Measurements from ENCODE around the gene MANSC1.

DNA sequence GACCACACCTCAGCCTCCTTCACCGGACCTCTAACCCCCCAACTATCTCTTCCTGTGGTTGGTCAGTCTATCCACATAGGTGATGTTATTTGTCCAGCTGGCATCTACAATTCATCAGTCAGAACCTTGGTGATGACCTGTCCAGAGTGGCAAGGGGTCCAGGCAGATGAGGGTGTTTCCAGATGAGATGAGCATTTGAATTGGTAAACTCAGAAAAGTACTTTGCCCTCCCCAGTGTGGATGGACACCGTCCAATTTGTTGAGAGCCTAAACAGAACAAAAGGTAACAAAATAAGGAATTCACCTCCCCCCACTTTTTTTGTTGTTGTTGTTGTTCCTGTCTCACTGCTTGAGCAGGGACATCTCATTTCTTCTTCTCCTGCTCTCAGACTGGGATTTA, 48.9 kb downstream of the MANSC1 start:
- TF ChIP-seq ZBTB44 (tag by site-specific recombination; IDR thresholded peaks at IDR 0.05) (no peak), CTCF (tag by site-specific recombination; IDR thresholded peaks at IDR 0.05) (no peak), TCF7L2 (IDR thresholded peaks at IDR 0.05; ENCODE audit: borderline replicate concordance, low read depth, low read length) (no peak), PRDM10 (tag by site-specific recombination; IDR thresholded peaks at IDR 0.05) (no peak), GLI2 (tag by site-specific recombination; IDR thresholded peaks at IDR 0.05; ENCODE audit: borderline replicate concordance, low read depth) (no peak)
- TF ChIP-seq, protein P1, sequence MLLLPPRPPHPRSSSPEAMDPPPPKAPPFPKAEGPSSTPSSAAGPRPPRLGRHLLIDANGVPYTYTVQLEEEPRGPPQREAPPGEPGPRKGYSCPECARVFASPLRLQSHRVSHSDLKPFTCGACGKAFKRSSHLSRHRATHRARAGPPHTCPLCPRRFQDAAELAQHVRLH (tag by site-specific recombination; IDR thresholded peaks at IDR 0.05): no peak

All from HEK293 (cell line).